Mesenchymal stem cell (in vitro differentiated cells and primary cell): Measurements from ENCODE around the gene TMEM141.

ENCODE experiments used
- DNase-seq: peaks from one replicate; pipeline ENCODE4 v3.0.0-alpha.2; 2013
- H2AFZ ChIP-seq: one replicate; pipeline ENCODE4 v1.6.1; 2013; ENCODE audit warnings: low read depth, mild to moderate bottlenecking, control low read depth, inconsistent platforms, low read length, moderate library complexity
- H2AK5ac ChIP-seq: 2 replicates; pipeline ENCODE4 v1.6.1; 2013; ENCODE audit warnings: low read length, moderate library complexity, mild to moderate bottlenecking, inconsistent platforms; ENCODE audit not compliant: severe bottlenecking
- H2BK120ac ChIP-seq: one replicate; pipeline ENCODE4 v1.6.1; 2013; ENCODE audit warnings: low read depth, mild to moderate bottlenecking, inconsistent platforms, low read length, moderate library complexity
- H2BK12ac ChIP-seq, 2 experiments: one replicate each; pipeline ENCODE4 v1.6.1; 2013; ENCODE audit warnings: inconsistent platforms in 2 of 2, low read length in 2 of 2, mild to moderate bottlenecking in 2 of 2, moderate library complexity in 2 of 2, control low read depth in 1 of 2
- H2BK15ac ChIP-seq: one replicate; pipeline ENCODE4 v1.6.1; 2013; ENCODE audit warnings: mild to moderate bottlenecking, low read depth, inconsistent platforms; ENCODE audit not compliant: poor library complexity, severe bottlenecking
- H2BK5ac ChIP-seq: 2 replicates; pipeline ENCODE4 v1.6.1; 2013; ENCODE audit warnings: low read depth, mild to moderate bottlenecking, low read length, control low read depth, inconsistent platforms; ENCODE audit not compliant: poor library complexity, severe bottlenecking
- H3K14ac ChIP-seq, 2 experiments: one replicate each; pipeline ENCODE4 v1.6.1; 2013; ENCODE audit warnings: inconsistent platforms in 2 of 2, low read length in 2 of 2, control low read depth in 1 of 2, mild to moderate bottlenecking in 1 of 2, moderate library complexity in 1 of 2
- H3K18ac ChIP-seq, 2 experiments: one replicate each; pipeline ENCODE4 v1.6.1; 2013; ENCODE audit warnings: inconsistent platforms in 2 of 2, low read length in 2 of 2, control low read depth in 1 of 2, low read depth in 1 of 2, mild to moderate bottlenecking in 1 of 2
- H3K23ac ChIP-seq, 2 experiments: one replicate each; pipeline ENCODE4 v1.6.1; 2013; ENCODE audit warnings: inconsistent platforms in 2 of 2, low read length in 2 of 2, mild to moderate bottlenecking in 2 of 2, moderate library complexity in 2 of 2, control low read depth in 1 of 2
- H3K27ac ChIP-seq: 2 replicates; pipeline ENCODE4 v1.5.1; 2013; ENCODE audit warnings: mild to moderate bottlenecking, moderate library complexity, low read length, control low read depth, inconsistent platforms; ENCODE audit not compliant: poor library complexity, severe bottlenecking
- H3K27me3 ChIP-seq, 2 experiments: 2 replicates each; pipeline versions ENCODE4 v1.6.1 to v1.7.0; 2013; ENCODE audit warnings: low read length in 2 of 2, mild to moderate bottlenecking in 2 of 2, moderate library complexity in 2 of 2, control low read depth in 1 of 2, inconsistent platforms in 1 of 2; ENCODE audit not compliant: control insufficient read depth in 1 of 2, insufficient read depth in 1 of 2
- H3K36me3 ChIP-seq, 2 experiments: 2 replicates each; pipeline versions ENCODE4 v1.6.1 to v1.7.0; 2013; ENCODE audit warnings: low read length in 2 of 2, control low read depth in 1 of 2, inconsistent platforms in 1 of 2, low read depth in 1 of 2, mild to moderate bottlenecking in 1 of 2; ENCODE audit not compliant: insufficient read depth in 2 of 2, control insufficient read depth in 1 of 2
- H3K4ac ChIP-seq, 2 experiments: one replicate each; pipeline ENCODE4 v1.6.1; 2013; ENCODE audit warnings: inconsistent platforms in 2 of 2, low read length in 2 of 2, mild to moderate bottlenecking in 2 of 2, moderate library complexity in 2 of 2, control low read depth in 1 of 2, low read depth in 1 of 2
- H3K4me1 ChIP-seq: 2 replicates; pipeline ENCODE4 v1.6.1; 2013; ENCODE audit warnings: low read depth, low read length, control low read depth; ENCODE audit not compliant: control insufficient read depth, insufficient read depth
- H3K4me2 ChIP-seq: 2 replicates; pipeline ENCODE4 v1.6.1; 2013; ENCODE audit warnings: low read length, mild to moderate bottlenecking, inconsistent platforms; ENCODE audit not compliant: poor library complexity, severe bottlenecking
- H3K4me3 ChIP-seq, 2 experiments: 2 replicates each; pipeline versions ENCODE4 v1.5.1 to v1.7.0; 2013; ENCODE audit warnings: low read length in 2 of 2, mild to moderate bottlenecking in 2 of 2, control low read depth in 1 of 2, low read depth in 1 of 2; ENCODE audit not compliant: insufficient read depth in 1 of 2
- H3K79me1 ChIP-seq: replicated peaks from 2 replicates; pipeline ENCODE4 v1.6.1; 2013; ENCODE audit warnings: mild to moderate bottlenecking, control low read depth, low read length, inconsistent platforms; ENCODE audit not compliant: poor library complexity, severe bottlenecking
- H3K9ac ChIP-seq: 2 replicates; pipeline ENCODE4 v1.7.0; 2013; ENCODE audit warnings: mild to moderate bottlenecking, low read length, moderate library complexity
- H3K9me3 ChIP-seq: 2 replicates; pipeline ENCODE4 v1.7.0; 2013; ENCODE audit warnings: mild to moderate bottlenecking, low read length; ENCODE audit not compliant: control insufficient read depth
- H4K8ac ChIP-seq: one replicate; pipeline ENCODE4 v1.6.1; 2013; ENCODE audit warnings: inconsistent platforms, mild to moderate bottlenecking, low read length, moderate library complexity
- H4K91ac ChIP-seq: one replicate; pipeline ENCODE4 v1.6.1; 2013; ENCODE audit warnings: mild to moderate bottlenecking, low read length, inconsistent platforms
- WGBS: methylation state at CpG from one replicate; pipeline ENCODE4 v1.1.7; 2013; ENCODE audit warnings: mixed read lengths; 5-methylcytosine and 5-hydroxymethylcytosine counted together

Gene TMEM141

GRCh38 chr9:136753371-136754058, 37.6 kb upstream of the TMEM141 start:
- 91% methylated on average over 31 of the region's 31 CpGs for WGBS
- no peak overlapping the region for H4K8ac ChIP-seq
- no peaks in the 10 kb centered on the region for H3K79me1 ChIP-seq
- H3K4me3 ChIP-seq = peak overlapping the region in 1 of 2 experiments; percentile 0
- no peak overlapping the region for H3K4me2 ChIP-seq
- H2BK5ac ChIP-seq = no peak overlapping the region
- H3K27me3 ChIP-seq = peaks cover 26 to 48% of the 10 kb centered on the region in 2 experiments
- H2BK15ac ChIP-seq = no peak overlapping the region
- no peak overlapping the region for H2BK12ac ChIP-seq
- no peak overlapping the region for H2AK5ac ChIP-seq
- H3K18ac ChIP-seq = no peak overlapping the region
- no peak overlapping the region for H3K9ac ChIP-seq
- no peak overlapping the region for H3K23ac ChIP-seq
- peaks cover 0 to 4% of the 10 kb centered on the region in 2 experiments for H3K36me3 ChIP-seq
- H3K4ac ChIP-seq = no peak overlapping the region
- H3K27ac ChIP-seq = no peak overlapping the region
- no peak overlapping the region for H2BK120ac ChIP-seq
- H3K4me1 ChIP-seq = peaks cover 3% of the 10 kb centered on the region
- no peak overlapping the region for H2AFZ ChIP-seq
- DNase-seq = no peak
- H3K9me3 ChIP-seq = peaks cover 19% of the 10 kb centered on the region
- H3K14ac ChIP-seq = no peak overlapping the region
- no peak overlapping the region for H4K91ac ChIP-seq

- Histone ChIP-seq H2BK120ac (no peak overlapping the region), H2BK5ac (no peak overlapping the region), H2AK5ac (no peak overlapping the region), H3K18ac (no peak overlapping the region), H2BK12ac (no peak overlapping the region), H3K9ac (no peak overlapping the region), H3K14ac (no peak overlapping the region), H3K9me3 (peaks cover 19% of the 10 kb centered on the region), H3K36me3 (peaks cover 0 to 2% of the 10 kb centered on the region in 2 experiments), H3K27me3 (peaks cover 20 to 45% of the 10 kb centered on the region in 2 experiments), H4K8ac (no peak overlapping the region), H3K4me1 (peaks cover 3% of the 10 kb centered on the region), H3K4me2 (no peak overlapping the region), H2AFZ (no peak overlapping the region), H3K79me1 (no peaks in the 10 kb centered on the region), H4K91ac (no peak overlapping the region), H3K4ac (no peak overlapping the region), H3K27ac (no peak overlapping the region), H2BK15ac (no peak overlapping the region), H3K4me3 (peak overlapping the region in 1 of 2 experiments; percentile 0), H3K23ac (no peak overlapping the region)
- no peak for DNase-seq
- WGBS = 89% methylated on average over 17 of the region's 17 CpGs
Measured at GRCh38 chr9:136754059-136754572, 37.0 kb upstream of the TMEM141 start.

GRCh38 chr9:136754626-136755301, 36.4 kb upstream of the TMEM141 start:
- Histone ChIP-seq H3K23ac (no peak overlapping the region), H3K14ac (no peak overlapping the region), H4K91ac (no peak overlapping the region), H2BK15ac (no peak overlapping the region), H2BK5ac (no peak overlapping the region), H3K9me3 (peaks cover 19% of the 10 kb centered on the region), H3K27ac (no peak overlapping the region), H2AK5ac (no peak overlapping the region), H3K27me3 (peaks cover 16 to 43% of the 10 kb centered on the region in 2 experiments), H2BK120ac (no peak overlapping the region), H3K4me1 (peaks cover 3% of the 10 kb centered on the region), H2BK12ac (no peak overlapping the region), H3K4me2 (no peak overlapping the region), H3K9ac (no peak overlapping the region), H4K8ac (no peak overlapping the region), H3K4me3 (no peak overlapping the region), H3K36me3 (no peaks in the 10 kb centered on the region), H3K79me1 (no peaks in the 10 kb centered on the region), H2AFZ (no peak overlapping the region), H3K4ac (no peak overlapping the region), H3K18ac (no peak overlapping the region)
- no peak for DNase-seq
- WGBS = 82% methylated on average over 23 of the region's 24 CpGs
